ENCODE results near the gene GUCA2A. TPM values are rescaled to one million over a fixed set of nuclear protein-coding genes. Genes with fewer than 3 reads are reported as not detected.
A peak's percentile ranks its signal among the peaks of the same experiment; 100 is the strongest.
"Not testable (repeated sequence)": the region's sequence is repeated elsewhere in the genome, so short reads cannot be mapped to it uniquely, and the experiment has no call there.

Gene GUCA2A
- 0.11 TPM for polyA plus RNA-seq (2013, experiment 1 of 2)
- polyA plus RNA-seq (2013, experiment 2 of 2): 0.08 TPM

GRCh38 chr1:42164551-42165420, at the start of gene GUCA2A:
Gene GUCA2A (minus strand): TSS chr1:42164745. CDS start chr1:42164712, 33 bp downstream.
- Histone ChIP-seq H2BK5ac (ENCODE audit: low read length) (no peak within 1 kb of the TSS), H3K56ac (ENCODE audit: low read length) (peak within 1 kb of the TSS; percentile 11), H2AK5ac (ENCODE audit: low read length) (no peak within 1 kb of the TSS), H2BK15ac (replicated peaks; ENCODE audit: low read depth) (no peak within 1 kb of the TSS), H4K5ac (ENCODE audit: low read length) (no peak within 1 kb of the TSS), H3K27ac (ENCODE audit: low read depth, low read length) (no peak within 1 kb of the TSS), H4K8ac (ENCODE audit: low read depth, low read length) (no peak within 1 kb of the TSS), H3K79me1 (ENCODE audit: low read length) (no peaks in the 10 kb centered on the region), H3K18ac (ENCODE audit: low read length) (no peak within 1 kb of the TSS), H3K36me3 (ENCODE audit: control insufficient read depth, insufficient read depth, low read length) (no peaks in the 10 kb centered on the region), H3K27me3 (ENCODE audit: insufficient read depth, low read length, poor library complexity) (no peaks in the 10 kb centered on the region), H2BK120ac (ENCODE audit: low read depth, low read length) (no peak within 1 kb of the TSS), H3K9ac (ENCODE audit: low read length) (no peak within 1 kb of the TSS), H3K4ac (ENCODE audit: low read depth, low read length) (no peak within 1 kb of the TSS), H3K23ac (ENCODE audit: low read length) (no peak within 1 kb of the TSS), H3K79me2 (ENCODE audit: control insufficient read depth, insufficient read depth, low read length) (no peaks in the 10 kb centered on the region), H3K4me2 (ENCODE audit: low read length) (no peak within 1 kb of the TSS), H3K4me1 (ENCODE audit: control insufficient read depth, low read depth, low read length) (peaks cover 5% of the 10 kb centered on the region), H3K4me3 (ENCODE audit: low read length) (no peak within 1 kb of the TSS)
- WGBS (ENCODE audit: extremely low coverage, insufficient coverage, low lambda C conversion rate): no CpG with 5 or more reads among the region's 24 CpGs
- DNase-seq: peak; percentile 74

- H2BK5ac ChIP-seq (ENCODE audit: low read length): no peak overlapping the region
- no peak for DNase-seq
These were observed 46.7 kb upstream of the GUCA2A start for GRCh38 chr1:42211224-42211623.

GRCh38 chr1:42210421-42211133, 46.0 kb upstream of the GUCA2A start:
- Histone ChIP-seq H3K23ac (ENCODE audit: low read length) (no peak overlapping the region), H3K4me3 (ENCODE audit: low read length) (no peak overlapping the region), H3K27ac (ENCODE audit: low read depth, low read length) (no peak overlapping the region), H2AK5ac (ENCODE audit: low read length) (no peak overlapping the region), H3K9ac (ENCODE audit: low read length) (no peak overlapping the region), H4K5ac (ENCODE audit: low read length) (no peak overlapping the region), H3K4me2 (ENCODE audit: low read length) (no peak overlapping the region), H3K79me1 (ENCODE audit: low read length) (peaks cover 20% of the 10 kb centered on the region), H2BK120ac (ENCODE audit: low read depth, low read length) (no peak overlapping the region), H2BK15ac (replicated peaks; ENCODE audit: low read depth) (no peak overlapping the region), H3K79me2 (ENCODE audit: control insufficient read depth, insufficient read depth, low read length) (peaks cover 22% of the 10 kb centered on the region), H4K8ac (ENCODE audit: low read depth, low read length) (no peak overlapping the region), H3K56ac (ENCODE audit: low read length) (no peak overlapping the region), H3K27me3 (ENCODE audit: insufficient read depth, low read length, poor library complexity) (no peaks in the 10 kb centered on the region), H3K4ac (ENCODE audit: low read depth, low read length) (no peak overlapping the region), H3K4me1 (ENCODE audit: control insufficient read depth, low read depth, low read length) (peaks cover 10% of the 10 kb centered on the region), H3K18ac (ENCODE audit: low read length) (no peak overlapping the region), H3K36me3 (ENCODE audit: control insufficient read depth, insufficient read depth, low read length) (no peaks in the 10 kb centered on the region), H2BK5ac (ENCODE audit: low read length) (no peak overlapping the region)
- WGBS (ENCODE audit: extremely low coverage, insufficient coverage, low lambda C conversion rate): no CpG with 5 or more reads among the region's 6 CpGs
- no peak for DNase-seq

More at GRCh38 chr1:42211224-42211623, 46.7 kb upstream of the GUCA2A start:
- Histone ChIP-seq H2BK15ac (replicated peaks; ENCODE audit: low read depth) (no peak overlapping the region), H3K56ac (ENCODE audit: low read length) (no peak overlapping the region), H3K4ac (ENCODE audit: low read depth, low read length) (no peak overlapping the region), H3K27me3 (ENCODE audit: insufficient read depth, low read length, poor library complexity) (no peaks in the 10 kb centered on the region), H3K79me1 (ENCODE audit: low read length) (peaks cover 18% of the 10 kb centered on the region), H4K8ac (ENCODE audit: low read depth, low read length) (no peak overlapping the region), H3K27ac (ENCODE audit: low read depth, low read length) (no peak overlapping the region), H3K4me3 (ENCODE audit: low read length) (no peak overlapping the region), H3K18ac (ENCODE audit: low read length) (no peak overlapping the region), H3K4me2 (ENCODE audit: low read length) (no peak overlapping the region), H3K36me3 (ENCODE audit: control insufficient read depth, insufficient read depth, low read length) (no peaks in the 10 kb centered on the region), H3K79me2 (ENCODE audit: control insufficient read depth, insufficient read depth, low read length) (peaks cover 20% of the 10 kb centered on the region), H3K4me1 (ENCODE audit: control insufficient read depth, low read depth, low read length) (peaks cover 10% of the 10 kb centered on the region), H4K5ac (ENCODE audit: low read length) (no peak overlapping the region), H2AK5ac (ENCODE audit: low read length) (no peak overlapping the region), H2BK120ac (ENCODE audit: low read depth, low read length) (no peak overlapping the region), H3K23ac (ENCODE audit: low read length) (no peak overlapping the region), H3K9ac (ENCODE audit: low read length) (no peak overlapping the region)
- no CpG with 5 or more reads among the region's 2 CpGs for WGBS (ENCODE audit: extremely low coverage, insufficient coverage, low lambda C conversion rate)

- H3K23ac ChIP-seq (ENCODE audit: low read length): no peak overlapping the region
- peak; percentile 58 for DNase-seq
- no peaks in the 10 kb centered on the region for H3K27me3 ChIP-seq (ENCODE audit: insufficient read depth, low read length, poor library complexity)
- no peak overlapping the region for H3K27ac ChIP-seq (ENCODE audit: low read depth, low read length)
- no peak overlapping the region for H4K8ac ChIP-seq (ENCODE audit: low read depth, low read length)
- H4K5ac ChIP-seq (ENCODE audit: low read length): no peak overlapping the region
- no peak overlapping the region for H2BK5ac ChIP-seq (ENCODE audit: low read length)
- peaks cover 22% of the 10 kb centered on the region for H3K79me2 ChIP-seq (ENCODE audit: control insufficient read depth, insufficient read depth, low read length)
- no peak overlapping the region for H3K4ac ChIP-seq (ENCODE audit: low read depth, low read length)
- WGBS (ENCODE audit: extremely low coverage, insufficient coverage, low lambda C conversion rate): no CpG with 5 or more reads among the region's 6 CpGs
- H2BK120ac ChIP-seq (ENCODE audit: low read depth, low read length): no peak overlapping the region
- no peak overlapping the region for H2BK15ac ChIP-seq (replicated peaks; ENCODE audit: low read depth)
- no peak overlapping the region for H3K4me2 ChIP-seq (ENCODE audit: low read length)
- H3K79me1 ChIP-seq (ENCODE audit: low read length): peaks cover 20% of the 10 kb centered on the region
- no peak overlapping the region for H3K18ac ChIP-seq (ENCODE audit: low read length)
- H3K9ac ChIP-seq (ENCODE audit: low read length): no peak overlapping the region
- H3K56ac ChIP-seq (ENCODE audit: low read length): no peak overlapping the region
- peaks cover 10% of the 10 kb centered on the region for H3K4me1 ChIP-seq (ENCODE audit: control insufficient read depth, low read depth, low read length)
- no peaks in the 10 kb centered on the region for H3K36me3 ChIP-seq (ENCODE audit: control insufficient read depth, insufficient read depth, low read length)
- no peak overlapping the region for H2AK5ac ChIP-seq (ENCODE audit: low read length)
- no peak overlapping the region for H3K4me3 ChIP-seq (ENCODE audit: low read length)
These were observed 45.1 kb upstream of the GUCA2A start for GRCh38 chr1:42209526-42210251.

- not testable (repeated sequence) for H3K56ac ChIP-seq (ENCODE audit: low read length); H3K4me3 ChIP-seq (ENCODE audit: low read length); DNase-seq; H2BK120ac ChIP-seq (ENCODE audit: low read depth, low read length); H2BK5ac ChIP-seq (ENCODE audit: low read length); H3K4ac ChIP-seq (ENCODE audit: low read depth, low read length); H3K23ac ChIP-seq (ENCODE audit: low read length); H3K36me3 ChIP-seq (ENCODE audit: control insufficient read depth, insufficient read depth, low read length); H2AK5ac ChIP-seq (ENCODE audit: low read length); H3K4me2 ChIP-seq (ENCODE audit: low read length); H2BK15ac ChIP-seq (replicated peaks; ENCODE audit: low read depth); H3K27ac ChIP-seq (ENCODE audit: low read depth, low read length); H3K27me3 ChIP-seq (ENCODE audit: insufficient read depth, low read length, poor library complexity); H3K4me1 ChIP-seq (ENCODE audit: control insufficient read depth, low read depth, low read length); H3K9ac ChIP-seq (ENCODE audit: low read length); H4K8ac ChIP-seq (ENCODE audit: low read depth, low read length); H4K5ac ChIP-seq (ENCODE audit: low read length); H3K18ac ChIP-seq (ENCODE audit: low read length)
- H3K79me2 ChIP-seq (ENCODE audit: control insufficient read depth, insufficient read depth, low read length): peaks cover 19% of the 10 kb centered on the region
- H3K79me1 ChIP-seq (ENCODE audit: low read length): peaks cover 20% of the 10 kb centered on the region
- no CpG with 5 or more reads among the region's 2 CpGs for WGBS (ENCODE audit: extremely low coverage, insufficient coverage, low lambda C conversion rate)
These were observed 42.4 kb upstream of the GUCA2A start for GRCh38 chr1:42206930-42207329.

Measured in mesendoderm (in vitro differentiated cells).